HepG2 (cell line): Measurements from ENCODE around the gene SOBP. TPM values are rescaled to one million over a fixed set of nuclear protein-coding genes. Genes with fewer than 3 reads are reported as not detected.

ENCODE experiments used
- HNRNPLL ChIP-seq: fragments of 200-400 bp; formaldehyde crosslinking; IDR thresholded peaks from 2 replicates; pipeline ENCODE4 v1.6.1; 2017; ENCODE audit warnings: mild to moderate bottlenecking, low read depth, low read length; ENCODE audit not compliant: poor library complexity, severe bottlenecking
- MTA1 ChIP-seq: sonication (generic); formaldehyde crosslinking; IDR thresholded peaks from 2 replicates; pipeline ENCODE4 v1.4.0; 2020; ENCODE audit warnings: missing genetic modification reagents, mild to moderate bottlenecking, borderline replicate concordance
- NONO ChIP-seq, 2 experiments: fragments of 450-650 bp in 1 of 2; sonication (generic) in 1 of 2; formaldehyde crosslinking in 1 of 2; IDR thresholded peaks in 1 of 2; conservative IDR thresholded peaks in 1 of 2; 2 replicates each; pipeline versions ENCODE4 v1.6.1 to v1.8.0; 2017 to 2022; ENCODE audit warnings: mild to moderate bottlenecking in 1 of 2, missing genetic modification reagents in 1 of 2, moderate library complexity in 1 of 2
- PCBP1 ChIP-seq: fragments of 200-400 bp; formaldehyde crosslinking; IDR thresholded peaks from 2 replicates; pipeline ENCODE4 v1.6.1; 2017; ENCODE audit warnings: mild to moderate bottlenecking, low read depth, low read length, borderline replicate concordance
- RBFOX2 ChIP-seq: fragments of 200-400 bp; formaldehyde crosslinking; IDR thresholded peaks from 2 replicates; pipeline ENCODE4 v1.6.1; 2017; ENCODE audit warnings: low read depth, mild to moderate bottlenecking, low read length
- SAP130 ChIP-seq: IDR thresholded peaks from 2 replicates; pipeline ENCODE4 v1.6.1; 2016; ENCODE audit warnings: low read depth
- SP4 ChIP-seq: sonication (generic); formaldehyde crosslinking; IDR thresholded peaks from 2 replicates; pipeline ENCODE4 v1.8.1; 2023; ENCODE audit warnings: mild to moderate bottlenecking, missing genetic modification reagents
- ZMYM4 ChIP-seq: sonication (generic); formaldehyde crosslinking; IDR thresholded peaks from 2 replicates; pipeline ENCODE4 v1.8.1; 2023; ENCODE audit warnings: mild to moderate bottlenecking, missing genetic modification reagents
- ZNF558 ChIP-seq: sonication (generic); formaldehyde crosslinking; IDR thresholded peaks from 2 replicates; pipeline ENCODE4 v1.9.0; 2022; ENCODE audit warnings: mild to moderate bottlenecking, missing genetic modification reagents, borderline replicate concordance
- polyA plus RNA-seq, 8 experiments: library from polyadenylated mRNA; depleted of rRNA in 3 of 8; stranded (reverse) in 7 of 8; unstranded in 1 of 8; fragments of >200 nt; fragmentation: Illumina TruSeq in 4 of 8; extraction: Trizol in 4 of 8; gene quantifications; 2 replicates each; pipeline versions ENCODE4 v1.2.1 to v1.2.3, GENCODE V29; 2011 to 2016; ENCODE audit warnings: low read depth in 4 of 8, missing spikeins in 1 of 8, mixed read lengths in 1 of 8; ENCODE audit not compliant: insufficient read depth in 1 of 8
- total RNA-seq, 5 experiments: library from RNA; depleted of rRNA; stranded (reverse); fragments of >200 nt; fragmentation: Illumina TruSeq; extraction: Trizol; gene quantifications; 2 replicates each; pipeline ENCODE4 v1.2.3, GENCODE V29; 2016; ENCODE audit warnings: low read depth in 1 of 5
- TF ChIP-seq, protein P1 (sequence below): sonication (generic); formaldehyde crosslinking; IDR thresholded peaks from 2 replicates; pipeline ENCODE4 v1.8.0; 2022; ENCODE audit warnings: missing genetic modification reagents, low read depth, mild to moderate bottlenecking, borderline replicate concordance
- TF ChIP-seq, protein P2 (sequence below): sonication (generic); formaldehyde crosslinking; IDR thresholded peaks from 2 replicates; pipeline ENCODE4 v1.5.0; 2020; ENCODE audit warnings: missing genetic modification reagents, mild to moderate bottlenecking, borderline replicate concordance
- TF ChIP-seq, protein P3 (sequence below): sonication (generic); formaldehyde crosslinking; IDR thresholded peaks from 2 replicates; pipeline ENCODE4 v1.8.1; 2023; ENCODE audit warnings: mild to moderate bottlenecking, missing genetic modification reagents
- TF ChIP-seq, protein P4 (sequence below): IDR thresholded peaks from 2 replicates; pipeline ENCODE4 v1.4.0; 2020; ENCODE audit warnings: mild to moderate bottlenecking, missing genetic modification reagents
- TF ChIP-seq, protein P5 (sequence below): IDR thresholded peaks from 2 replicates; pipeline ENCODE4 v1.6.1; 2016; ENCODE audit warnings: mild to moderate bottlenecking, missing biosample characterization, missing genetic modification reagents
- TF ChIP-seq, protein P6 (sequence below): sonication (generic); formaldehyde crosslinking; IDR thresholded peaks from 2 replicates; pipeline ENCODE4 v1.9.0; 2022; ENCODE audit warnings: low read depth, missing genetic modification reagents

Gene SOBP
- total and polyA plus RNA-seq, 2 of the 13 experiments (the other 11 are each of a cell fraction or from before 2014, with no cell fraction given) = 1.5 to 6.9 TPM

DNA sequence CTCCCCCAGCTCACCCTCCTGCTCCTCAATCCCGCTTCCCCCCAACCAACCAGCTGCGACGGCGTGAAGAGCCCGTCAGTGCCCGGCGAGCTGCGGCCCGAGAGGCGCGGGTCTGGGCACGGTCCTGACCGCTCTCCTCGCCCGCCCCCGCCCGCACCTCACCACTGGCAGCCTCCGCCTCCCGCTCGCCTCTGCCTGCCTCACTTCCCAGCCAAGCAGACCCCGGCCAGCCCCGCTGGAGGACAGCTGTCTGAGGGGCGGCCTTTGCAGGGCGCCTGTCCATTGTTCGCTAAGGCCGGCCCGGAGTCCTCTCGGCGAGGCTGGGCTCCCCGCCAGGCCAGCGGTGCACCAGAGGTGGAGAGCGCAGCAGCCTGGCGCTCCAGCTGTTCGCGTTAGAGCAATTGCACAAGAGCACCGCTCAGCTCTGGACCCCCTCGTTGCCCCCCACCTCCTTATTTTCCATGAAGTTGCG is 1.3 kb downstream of the SOBP start (continued):
- TF ChIP-seq, protein P1, sequence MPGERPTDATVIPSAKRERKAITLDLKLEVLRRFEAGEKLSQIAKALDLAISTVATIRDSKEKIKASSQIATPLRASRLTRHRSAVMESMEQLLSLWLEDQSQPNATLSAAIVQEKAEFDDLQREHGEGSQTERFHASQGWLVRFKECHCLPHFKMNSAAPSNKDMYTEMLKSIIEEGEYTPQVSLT = no peak
- TF ChIP-seq HNRNPLL (peak; percentile 66), ZMYM4 (CRISPR knock-in tag) (no peak), MTA1 (peak; percentile 58; the same call in 1 of the 2 replicates), SAP130 (CRISPR knock-in tag) (peak; percentile 75), SP4 (0 out of 2 replicates have a peak, but pooled peaks have one; percentile 36), ZNF558 (CRISPR knock-in tag) (0 out of 2 replicates have a peak, but pooled peaks have one; percentile 22), PCBP1 (no peak), NONO (IDR thresholded peaks at IDR 0.05) (no peak), NONO (CRISPR knock-in tag; conservative IDR thresholded peaks at IDR 0.05) (0 out of 2 replicates have a peak, but pooled peaks have one; percentile 15), RBFOX2 (peak; percentile 79)
- TF ChIP-seq, protein P2, sequence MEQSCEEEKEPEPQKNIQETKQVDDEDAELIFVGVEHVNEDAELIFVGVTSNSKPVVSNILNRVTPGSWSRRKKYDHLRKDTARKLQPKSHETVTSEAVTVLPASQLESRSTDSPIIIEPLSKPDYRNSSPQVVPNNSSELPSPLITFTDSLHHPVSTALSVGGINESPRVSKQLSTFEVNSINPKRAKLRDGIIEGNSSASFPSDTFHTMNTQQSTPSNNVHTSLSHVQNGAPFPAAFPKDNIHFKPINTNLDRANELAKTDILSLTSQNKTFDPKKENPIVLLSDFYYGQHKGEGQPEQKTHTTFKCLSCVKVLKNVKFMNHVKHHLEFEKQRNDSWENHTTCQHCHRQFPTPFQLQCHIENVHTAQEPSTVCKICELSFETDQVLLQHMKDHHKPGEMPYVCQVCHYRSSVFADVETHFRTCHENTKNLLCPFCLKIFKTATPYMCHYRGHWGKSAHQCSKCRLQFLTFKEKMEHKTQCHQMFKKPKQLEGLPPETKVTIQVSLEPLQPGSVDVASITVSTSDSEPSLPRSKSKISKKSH = no peak
- TF ChIP-seq, protein P3, sequence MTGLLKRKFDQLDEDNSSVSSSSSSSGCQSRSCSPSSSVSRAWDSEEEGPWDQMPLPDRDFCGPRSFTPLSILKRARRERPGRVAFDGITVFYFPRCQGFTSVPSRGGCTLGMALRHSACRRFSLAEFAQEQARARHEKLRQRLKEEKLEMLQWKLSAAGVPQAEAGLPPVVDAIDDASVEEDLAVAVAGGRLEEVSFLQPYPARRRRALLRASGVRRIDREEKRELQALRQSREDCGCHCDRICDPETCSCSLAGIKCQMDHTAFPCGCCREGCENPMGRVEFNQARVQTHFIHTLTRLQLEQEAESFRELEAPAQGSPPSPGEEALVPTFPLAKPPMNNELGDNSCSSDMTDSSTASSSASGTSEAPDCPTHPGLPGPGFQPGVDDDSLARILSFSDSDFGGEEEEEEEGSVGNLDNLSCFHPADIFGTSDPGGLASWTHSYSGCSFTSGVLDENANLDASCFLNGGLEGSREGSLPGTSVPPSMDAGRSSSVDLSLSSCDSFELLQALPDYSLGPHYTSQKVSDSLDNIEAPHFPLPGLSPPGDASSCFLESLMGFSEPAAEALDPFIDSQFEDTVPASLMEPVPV (CRISPR knock-in tag) = no peak; the same call in 1 of the 2 replicates
- TF ChIP-seq, protein P4, sequence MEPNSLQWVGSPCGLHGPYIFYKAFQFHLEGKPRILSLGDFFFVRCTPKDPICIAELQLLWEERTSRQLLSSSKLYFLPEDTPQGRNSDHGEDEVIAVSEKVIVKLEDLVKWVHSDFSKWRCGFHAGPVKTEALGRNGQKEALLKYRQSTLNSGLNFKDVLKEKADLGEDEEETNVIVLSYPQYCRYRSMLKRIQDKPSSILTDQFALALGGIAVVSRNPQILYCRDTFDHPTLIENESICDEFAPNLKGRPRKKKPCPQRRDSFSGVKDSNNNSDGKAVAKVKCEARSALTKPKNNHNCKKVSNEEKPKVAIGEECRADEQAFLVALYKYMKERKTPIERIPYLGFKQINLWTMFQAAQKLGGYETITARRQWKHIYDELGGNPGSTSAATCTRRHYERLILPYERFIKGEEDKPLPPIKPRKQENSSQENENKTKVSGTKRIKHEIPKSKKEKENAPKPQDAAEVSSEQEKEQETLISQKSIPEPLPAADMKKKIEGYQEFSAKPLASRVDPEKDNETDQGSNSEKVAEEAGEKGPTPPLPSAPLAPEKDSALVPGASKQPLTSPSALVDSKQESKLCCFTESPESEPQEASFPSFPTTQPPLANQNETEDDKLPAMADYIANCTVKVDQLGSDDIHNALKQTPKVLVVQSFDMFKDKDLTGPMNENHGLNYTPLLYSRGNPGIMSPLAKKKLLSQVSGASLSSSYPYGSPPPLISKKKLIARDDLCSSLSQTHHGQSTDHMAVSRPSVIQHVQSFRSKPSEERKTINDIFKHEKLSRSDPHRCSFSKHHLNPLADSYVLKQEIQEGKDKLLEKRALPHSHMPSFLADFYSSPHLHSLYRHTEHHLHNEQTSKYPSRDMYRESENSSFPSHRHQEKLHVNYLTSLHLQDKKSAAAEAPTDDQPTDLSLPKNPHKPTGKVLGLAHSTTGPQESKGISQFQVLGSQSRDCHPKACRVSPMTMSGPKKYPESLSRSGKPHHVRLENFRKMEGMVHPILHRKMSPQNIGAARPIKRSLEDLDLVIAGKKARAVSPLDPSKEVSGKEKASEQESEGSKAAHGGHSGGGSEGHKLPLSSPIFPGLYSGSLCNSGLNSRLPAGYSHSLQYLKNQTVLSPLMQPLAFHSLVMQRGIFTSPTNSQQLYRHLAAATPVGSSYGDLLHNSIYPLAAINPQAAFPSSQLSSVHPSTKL (CRISPR knock-in tag) = peak; percentile 41
- TF ChIP-seq, protein P5, sequence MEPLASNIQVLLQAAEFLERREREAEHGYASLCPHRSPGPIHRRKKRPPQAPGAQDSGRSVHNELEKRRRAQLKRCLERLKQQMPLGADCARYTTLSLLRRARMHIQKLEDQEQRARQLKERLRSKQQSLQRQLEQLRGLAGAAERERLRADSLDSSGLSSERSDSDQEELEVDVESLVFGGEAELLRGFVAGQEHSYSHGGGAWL = 0 out of 2 replicates have a peak, but pooled peaks have one; percentile 27
- TF ChIP-seq, protein P6, sequence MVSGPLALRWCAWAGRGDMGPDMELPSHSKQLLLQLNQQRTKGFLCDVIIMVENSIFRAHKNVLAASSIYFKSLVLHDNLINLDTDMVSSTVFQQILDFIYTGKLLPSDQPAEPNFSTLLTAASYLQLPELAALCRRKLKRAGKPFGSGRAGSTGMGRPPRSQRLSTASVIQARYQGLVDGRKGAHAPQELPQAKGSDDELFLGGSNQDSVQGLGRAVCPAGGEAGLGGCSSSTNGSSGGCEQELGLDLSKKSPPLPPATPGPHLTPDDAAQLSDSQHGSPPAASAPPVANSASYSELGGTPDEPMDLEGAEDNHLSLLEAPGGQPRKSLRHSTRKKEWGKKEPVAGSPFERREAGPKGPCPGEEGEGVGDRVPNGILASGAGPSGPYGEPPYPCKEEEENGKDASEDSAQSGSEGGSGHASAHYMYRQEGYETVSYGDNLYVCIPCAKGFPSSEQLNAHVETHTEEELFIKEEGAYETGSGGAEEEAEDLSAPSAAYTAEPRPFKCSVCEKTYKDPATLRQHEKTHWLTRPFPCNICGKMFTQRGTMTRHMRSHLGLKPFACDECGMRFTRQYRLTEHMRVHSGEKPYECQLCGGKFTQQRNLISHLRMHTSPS = no peak
